ENCODE data around the gene ORC1.

Gene ORC1

GRCh38 chr1:52343979-52344378 lies 60.2 kb downstream of the ORC1 start:
- no peak for DNase-seq (ENCODE audit: low read depth in 3 of 3)

- no peak for DNase-seq (ENCODE audit: low read depth in 3 of 3)
Measured at GRCh38 chr1:52341655-52342260, 62.5 kb downstream of the ORC1 start.

GRCh38 chr1:52337439-52337838 lies 66.8 kb downstream of the ORC1 start:
- no peak for DNase-seq (ENCODE audit: low read depth in 3 of 3)

GRCh38 chr1:52334906-52335528 lies 69.2 kb downstream of the ORC1 start:
- DNase-seq (ENCODE audit: low read depth in 3 of 3): no peak

- DNase-seq (ENCODE audit: low read depth in 3 of 3): no peak
Measured at GRCh38 chr1:52332411-52332810, 71.8 kb downstream of the ORC1 start.

- no peak for DNase-seq (ENCODE audit: low read depth in 3 of 3)
Measured at GRCh38 chr1:52328615-52329014, 75.6 kb downstream of the ORC1 start.

GRCh38 chr1:52325786-52326185 lies 78.4 kb downstream of the ORC1 start:
- no peak for DNase-seq (ENCODE audit: low read depth in 3 of 3)

GRCh38 chr1:52323731-52324130 lies 80.5 kb downstream of the ORC1 start:
- DNase-seq (ENCODE audit: low read depth in 3 of 3): no peak

All from stimulated activated CD4-positive, alpha-beta T cell treated with anti-CD3 and anti-CD28 coated beads, TNF-alpha, amount 100 ng/mL, for 48 hours (primary cell).